ENCODE measurements around the gene RHBDL2. TPM values are rescaled to one million over a fixed set of nuclear protein-coding genes. Genes with fewer than 3 reads are reported as not detected.

RHBDL2 gene
- total RNA-seq, 2 donors from 2014 or later: 0.99 TPM; not detected in 1

DNA sequence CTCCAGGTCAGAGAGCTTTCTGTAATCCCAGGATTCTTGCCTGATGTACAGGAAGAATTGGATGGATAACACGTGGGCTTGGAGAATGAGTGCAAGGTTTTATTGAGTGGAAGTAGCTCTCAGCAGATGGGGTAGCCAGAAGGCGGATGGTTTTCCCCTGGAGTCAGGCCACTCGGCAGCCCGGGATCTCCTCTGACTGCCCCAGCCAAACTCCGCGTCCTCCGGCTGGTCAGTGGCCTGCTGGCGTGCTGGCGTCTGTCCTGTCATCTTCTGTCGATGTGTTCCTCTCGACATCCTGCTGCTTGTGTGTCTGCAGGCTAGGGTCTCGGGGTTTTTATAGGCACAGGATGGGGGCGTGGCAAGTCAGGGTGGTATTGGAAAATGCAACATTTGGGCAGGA is 32.8 kb downstream of the RHBDL2 start:
- H3K9me3 ChIP-seq: no peaks in the 10 kb centered on the region
- no peaks in the 10 kb centered on the region for H3K27me3 ChIP-seq
- H3K4me3 ChIP-seq: no peak overlapping the region
- H3K27ac ChIP-seq: no peak overlapping the region
- 77 to 79% methylated on average over 5 to 13 of the region's 13 CpGs for WGBS, 2 donors
- intact Hi-C loops (cut with DNase I): no loop called here
- TF ChIP-seq POLR2A (IDR thresholded peaks at IDR 0.05): no peak
- TF ChIP-seq, protein P1, sequence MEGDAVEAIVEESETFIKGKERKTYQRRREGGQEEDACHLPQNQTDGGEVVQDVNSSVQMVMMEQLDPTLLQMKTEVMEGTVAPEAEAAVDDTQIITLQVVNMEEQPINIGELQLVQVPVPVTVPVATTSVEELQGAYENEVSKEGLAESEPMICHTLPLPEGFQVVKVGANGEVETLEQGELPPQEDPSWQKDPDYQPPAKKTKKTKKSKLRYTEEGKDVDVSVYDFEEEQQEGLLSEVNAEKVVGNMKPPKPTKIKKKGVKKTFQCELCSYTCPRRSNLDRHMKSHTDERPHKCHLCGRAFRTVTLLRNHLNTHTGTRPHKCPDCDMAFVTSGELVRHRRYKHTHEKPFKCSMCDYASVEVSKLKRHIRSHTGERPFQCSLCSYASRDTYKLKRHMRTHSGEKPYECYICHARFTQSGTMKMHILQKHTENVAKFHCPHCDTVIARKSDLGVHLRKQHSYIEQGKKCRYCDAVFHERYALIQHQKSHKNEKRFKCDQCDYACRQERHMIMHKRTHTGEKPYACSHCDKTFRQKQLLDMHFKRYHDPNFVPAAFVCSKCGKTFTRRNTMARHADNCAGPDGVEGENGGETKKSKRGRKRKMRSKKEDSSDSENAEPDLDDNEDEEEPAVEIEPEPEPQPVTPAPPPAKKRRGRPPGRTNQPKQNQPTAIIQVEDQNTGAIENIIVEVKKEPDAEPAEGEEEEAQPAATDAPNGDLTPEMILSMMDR (IDR thresholded peaks at IDR 0.05): no peak
- no peaks in the 10 kb centered on the region for H3K36me3 ChIP-seq (replicated peaks in 1 of 2; ENCODE audit: insufficient read depth in 1 of 2, low read depth in 2 of 2)
- ATAC-seq (no peak), DNase-seq (no peak)
- no peaks in the 10 kb centered on the region for H3K4me1 ChIP-seq

DNA sequence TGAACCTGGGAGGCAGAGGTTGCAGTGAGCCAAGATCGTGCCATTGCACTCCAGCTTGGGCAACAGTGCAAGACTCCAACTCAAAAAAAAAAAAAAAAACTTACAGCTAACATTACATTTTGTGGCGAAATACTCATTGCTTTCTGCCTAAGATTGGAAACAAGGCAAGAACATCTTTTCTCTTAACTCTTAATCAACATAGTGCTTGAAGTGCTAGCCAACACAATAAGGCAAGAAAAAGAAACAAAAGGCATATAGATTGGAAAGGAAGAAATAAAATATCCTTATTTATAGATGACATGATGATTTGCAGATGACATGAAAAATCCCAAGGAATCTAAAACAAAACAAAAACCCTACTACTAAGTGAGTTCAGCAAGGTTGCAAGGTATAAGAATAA is 35.6 kb downstream of the RHBDL2 start:
- intact Hi-C loops (cut with DNase I): no loop called here
- no peaks in the 10 kb centered on the region for H3K4me1 ChIP-seq
- no peaks in the 10 kb centered on the region for H3K36me3 ChIP-seq (replicated peaks in 1 of 2; ENCODE audit: insufficient read depth in 1 of 2, low read depth in 2 of 2)
- no peak overlapping the region for H3K4me3 ChIP-seq
- H3K9me3 ChIP-seq: no peaks in the 10 kb centered on the region
- H3K27ac ChIP-seq: no peak overlapping the region
- DNase-seq: no peak
- TF ChIP-seq, protein P1 (IDR thresholded peaks at IDR 0.05): no peak
- TF ChIP-seq POLR2A (IDR thresholded peaks at IDR 0.05): no peak
- 83 to 98% methylated on average over 2 of the region's 2 CpGs for WGBS, 2 donors
- no peak for ATAC-seq
- no peaks in the 10 kb centered on the region for H3K27me3 ChIP-seq

DNA sequence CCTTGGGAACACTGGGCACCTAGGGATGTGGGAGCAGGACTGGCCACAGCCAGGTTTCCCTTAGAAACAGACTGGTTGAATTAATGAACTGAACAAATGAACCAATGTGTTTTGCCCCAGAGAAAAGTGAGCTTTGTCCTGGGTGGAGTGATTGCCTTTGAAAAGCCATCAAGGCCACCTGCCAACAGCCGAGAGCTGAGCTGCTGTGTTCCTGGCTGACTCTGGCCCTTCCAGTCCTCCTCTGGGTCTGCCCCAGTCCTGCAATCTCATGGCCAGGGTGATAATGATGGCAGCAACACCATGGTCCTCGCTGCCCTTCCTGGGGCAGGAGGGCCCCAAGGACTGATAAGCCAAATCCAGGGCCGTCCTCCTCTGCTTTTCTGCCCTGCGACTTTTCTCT is 42.1 kb downstream of the RHBDL2 start:
- DNase-seq (no peak), ATAC-seq (no peak)
- H3K27me3 ChIP-seq: no peaks in the 10 kb centered on the region
- H3K4me3 ChIP-seq: no peak overlapping the region
- H3K27ac ChIP-seq: no peak overlapping the region
- intact Hi-C loops (cut with DNase I): no loop called here
- no peak for TF ChIP-seq POLR2A (IDR thresholded peaks at IDR 0.05)
- TF ChIP-seq, protein P1 (IDR thresholded peaks at IDR 0.05): no peak
- 63 to 70% methylated on average over 4 of the region's 4 CpGs for whole genome bisulfite sequencing, 2 donors
- no peaks in the 10 kb centered on the region for H3K4me1 ChIP-seq
- H3K9me3 ChIP-seq: no peaks in the 10 kb centered on the region
- no peaks in the 10 kb centered on the region for H3K36me3 ChIP-seq (replicated peaks in 1 of 2; ENCODE audit: insufficient read depth in 1 of 2, low read depth in 2 of 2)

DNA sequence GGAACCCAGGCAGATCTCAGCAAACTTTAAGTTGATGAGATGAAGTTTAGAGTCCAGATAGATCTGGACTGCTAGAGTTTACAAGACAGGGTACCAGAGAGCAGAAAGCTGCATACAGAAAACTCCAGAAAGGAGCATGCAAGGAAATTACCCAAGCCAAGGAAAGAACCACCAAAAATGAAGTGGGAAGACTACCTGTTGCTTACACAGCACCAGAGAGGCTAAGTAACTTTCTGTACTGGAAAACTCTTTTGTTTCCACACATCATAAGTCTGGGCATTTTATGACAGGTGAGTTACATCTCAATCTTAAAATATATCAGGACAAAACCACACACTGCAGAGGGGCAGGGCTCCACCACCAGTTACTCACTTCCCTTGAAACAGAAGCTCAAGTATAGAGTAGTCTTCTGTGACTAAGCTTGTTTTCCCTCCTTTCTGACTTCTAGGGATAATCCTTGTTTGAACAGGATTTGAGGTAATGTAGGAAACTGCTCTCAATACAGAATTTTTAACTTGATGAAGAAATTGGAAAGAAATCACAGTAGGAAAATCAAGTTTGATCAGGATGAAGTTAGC is 42.9 kb downstream of the RHBDL2 start:
- Histone ChIP-seq H3K4me1 (no peaks in the 10 kb centered on the region), H3K27me3 (no peaks in the 10 kb centered on the region), H3K36me3 (replicated peaks in 1 of 2; ENCODE audit: insufficient read depth in 1 of 2, low read depth in 2 of 2) (no peaks in the 10 kb centered on the region), H3K27ac (no peak overlapping the region), H3K4me3 (no peak overlapping the region), H3K9me3 (no peaks in the 10 kb centered on the region)
- no peak for ATAC-seq
- no peak for DNase-seq
- TF ChIP-seq, protein P1 (IDR thresholded peaks at IDR 0.05): no peak
- no peak for TF ChIP-seq POLR2A (IDR thresholded peaks at IDR 0.05)
- intact Hi-C loops (cut with DNase I): no loop called here

DNA sequence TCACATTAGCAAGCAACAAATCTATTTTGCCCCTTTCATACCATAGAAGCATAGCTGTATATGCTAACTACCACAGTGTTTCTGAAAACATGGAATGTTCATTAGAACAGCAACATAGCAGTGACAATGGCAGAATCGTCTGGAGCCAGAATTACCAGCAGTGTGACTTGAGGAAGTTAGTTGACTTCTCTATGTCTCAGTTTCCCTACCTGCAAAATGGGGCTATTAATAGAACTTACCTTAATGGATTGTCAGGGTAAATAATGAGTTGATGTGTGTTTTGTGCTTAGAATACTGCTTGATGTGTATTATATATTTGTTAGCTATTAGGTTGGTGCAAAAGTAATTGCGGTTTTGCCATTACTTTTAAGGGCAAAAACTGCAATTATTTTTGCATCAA is 45.5 kb downstream of the RHBDL2 start:
- Histone ChIP-seq H3K27me3 (no peaks in the 10 kb centered on the region), H3K27ac (no peak overlapping the region), H3K9me3 (no peaks in the 10 kb centered on the region), H3K36me3 (replicated peaks in 1 of 2; ENCODE audit: insufficient read depth in 1 of 2, low read depth in 2 of 2) (no peaks in the 10 kb centered on the region), H3K4me3 (no peak overlapping the region), H3K4me1 (no peaks in the 10 kb centered on the region)
- ATAC-seq (no peak), DNase-seq (no peak)
- TF ChIP-seq, protein P1 (IDR thresholded peaks at IDR 0.05): no peak
- no peak for TF ChIP-seq POLR2A (IDR thresholded peaks at IDR 0.05)
- intact Hi-C loops (cut with DNase I): no loop called here
- WGBS, 2 donors: 80 to 85% methylated on average over 2 of the region's 2 CpGs
